ENCODE results near the gene SAMHD1. TPM values are rescaled to one million over a fixed set of nuclear protein-coding genes. Genes with fewer than 3 reads are reported as not detected.
A peak's percentile ranks its signal among the peaks of the same experiment; 100 is the strongest.

Gene SAMHD1
- total and polyA plus RNA-seq, 2 of the 13 experiments (the other 11 are each of a cell fraction or from before 2014, with no cell fraction given), result 16.9 to 43.5 TPM

GRCh38 chr20:36873498-36874189 lies 77.9 kb downstream of the SAMHD1 start:
- Histone ChIP-seq H4K20me1 (ENCODE audit: insufficient read depth, low read length) (no peaks in the 10 kb centered on the region), H3K27me3 (ENCODE audit: control insufficient read depth in 1 of 2, insufficient read depth in 2 of 2, low read length in 2 of 2) (no peaks in the 10 kb centered on the region), H3K4me1 (ENCODE audit: insufficient read depth, low read length) (peaks cover 63% of the 10 kb centered on the region), H3K27ac (ENCODE audit: extremely low read length, insufficient read depth, low read length) (no peak overlapping the region), H2AFZ (ENCODE audit: low read length) (no peak overlapping the region), H3K4me3 (replicated peaks in 1 of 3; ENCODE audit: insufficient read depth in 1 of 3, low read depth in 2 of 3, low read length in 3 of 3) (no peak overlapping the region), H3K9ac (ENCODE audit: insufficient read depth, low read depth, low read length) (no peak overlapping the region), H3K9me3 (ENCODE audit: low read length) (no peaks in the 10 kb centered on the region), H3K79me2 (ENCODE audit: insufficient read depth, low read length) (no peaks in the 10 kb centered on the region), H3K4me2 (ENCODE audit: low read depth, low read length) (peak overlapping the region; percentile 93; the same call in 1 of the 2 replicates), H3K36me3 (replicated peaks in 1 of 2; ENCODE audit: control insufficient read depth in 1 of 2, insufficient read depth in 2 of 2, low read length in 2 of 2) (no peaks in the 10 kb centered on the region)
- ATAC-seq (no peak), DNase-seq (ENCODE audit: low spot score) (no peak), FAIRE-seq (no peak)
- BruUV-seq (replicated peaks), result no TSS peak
- WGBS (ENCODE audit: low lambda C conversion rate), result 35% methylated on average over 13 of the region's 13 CpGs
- POLR2A ChIA-PET, result interaction anchor here (1.0 to 3.3 kb wide), 5 partner anchors 11 to 104 kb away, joined by 3 to 39 read pairs (median 10); partner anchors contain the start of gene DSN1
- intact Hi-C loops (cut with micrococcal nuclease; ENCODE audit: unreplicated experiment), result loop anchor here (5.0 kb wide), 1 partner anchor 36 kb away; no protein-coding TSS in a partner anchor
- CTCF ChIA-PET (ENCODE audit: low intra/inter-chr PET ratio, low total read pairs), result no interaction called here
- in situ Hi-C loops (cut with HindIII; ENCODE audit: extremely low pct_ligation_motif_present, low pct_unique_long_range_greater_than_20kb), result no loop called here
- TF ChIP-seq SCMH1 (CRISPR knock-in tag; IDR thresholded peaks at IDR 0.05; ENCODE audit: borderline replicate concordance), result no peak
- TF ChIP-seq ZNF639 (CRISPR knock-in tag; conservative IDR thresholded peaks at IDR 0.05), result 0 out of 2 replicates have a peak, but pooled peaks have one; percentile 34
- no peak for TF ChIP-seq STAG1 (CRISPR knock-in tag; IDR thresholded peaks at IDR 0.05)
- TF ChIP-seq PHF21A (CRISPR knock-in tag; IDR thresholded peaks at IDR 0.05), result 0 out of 2 replicates have a peak, but pooled peaks have one; percentile 35
- no peak for TF ChIP-seq ZHX1 (CRISPR knock-in tag; IDR thresholded peaks at IDR 0.05; ENCODE audit: low read depth)
- 0 out of 2 replicates have a peak, but pooled peaks have one; percentile 33 for TF ChIP-seq ZBTB43 (CRISPR knock-in tag; conservative IDR thresholded peaks at IDR 0.05)
- TF ChIP-seq PRPF4 (IDR thresholded peaks at IDR 0.05; ENCODE audit: low read depth, low read length, poor library complexity, severe bottlenecking), result no peak
- 0 out of 2 replicates have a peak, but pooled peaks have one; percentile 12 for TF ChIP-seq ERF (CRISPR knock-in tag; IDR thresholded peaks at IDR 0.05)
- no peak for TF ChIP-seq E2F1 (CRISPR knock-in tag; IDR thresholded peaks at IDR 0.05)
- TF ChIP-seq JUN (CRISPR knock-in tag; IDR thresholded peaks at IDR 0.05), result 0 out of 2 replicates have a peak, but pooled peaks have one; percentile 14
- TF ChIP-seq ZNF230 (CRISPR knock-in tag; IDR thresholded peaks at IDR 0.05), result 0 out of 2 replicates have a peak, but pooled peaks have one; percentile 16
- peak; percentile 72; the same call in 1 of the 2 replicates for TF ChIP-seq ZNF768 (CRISPR knock-in tag; IDR thresholded peaks at IDR 0.05)
- 0 out of 2 replicates have a peak, but pooled peaks have one; percentile 19 for TF ChIP-seq RARA (CRISPR knock-in tag; IDR thresholded peaks at IDR 0.05)
- 0 out of 2 replicates have a peak, but pooled peaks have one; percentile 88 for TF ChIP-seq FOXO4 (CRISPR knock-in tag; conservative IDR thresholded peaks at IDR 0.05)
- TF ChIP-seq PHF8 (CRISPR knock-in tag; IDR thresholded peaks at IDR 0.05), result no peak
- 0 out of 2 replicates have a peak, but pooled peaks have one; percentile 1 for TF ChIP-seq HOXA3 (CRISPR knock-in tag; IDR thresholded peaks at IDR 0.05)
